ENCODE results near the gene VWCE. TPM values are rescaled to one million over a fixed set of nuclear protein-coding genes. Genes with fewer than 3 reads are reported as not detected.
"Not testable (repeated sequence)": the region's sequence is repeated elsewhere in the genome, so short reads cannot be mapped to it uniquely, and the experiment has no call there.

VWCE gene
- total RNA-seq, 3 donors from 2014 or later: 10.2 to 21.0 (median 15.5) TPM

DNA sequence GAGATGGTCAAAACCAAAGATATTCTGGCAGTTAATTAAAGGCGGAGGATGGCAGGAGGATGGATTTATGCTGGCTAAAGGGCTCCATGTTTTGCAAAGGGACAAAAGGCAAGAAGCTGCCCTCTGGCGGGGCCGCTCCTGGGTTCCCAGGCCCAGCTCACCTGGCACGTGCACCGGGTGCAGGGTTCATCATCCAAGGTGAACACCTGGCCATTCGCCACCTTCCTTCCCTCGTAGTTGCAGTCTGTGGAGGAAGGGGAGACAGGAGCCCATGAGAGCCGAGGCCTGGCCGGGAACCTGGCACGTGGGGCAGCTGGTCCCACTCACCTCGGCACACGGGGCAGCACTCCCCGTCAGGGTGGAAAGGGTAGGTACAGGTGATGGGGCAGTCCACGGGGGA lies 30.3 kb downstream of the VWCE start:
- Mint-ChIP-seq H3K36me3 (ENCODE audit: insufficient read depth) (no peaks in the 10 kb centered on the region), H3K4me3 (no peak overlapping the region), H3K27me3 (ENCODE audit: low read depth) (peaks cover 1% of the 10 kb centered on the region), H3K4me1 (ENCODE audit: low read depth) (no peaks in the 10 kb centered on the region), H3K9me3 (no peaks in the 10 kb centered on the region)
- no peak for ATAC-seq
- DNase-seq: no peak

DNA sequence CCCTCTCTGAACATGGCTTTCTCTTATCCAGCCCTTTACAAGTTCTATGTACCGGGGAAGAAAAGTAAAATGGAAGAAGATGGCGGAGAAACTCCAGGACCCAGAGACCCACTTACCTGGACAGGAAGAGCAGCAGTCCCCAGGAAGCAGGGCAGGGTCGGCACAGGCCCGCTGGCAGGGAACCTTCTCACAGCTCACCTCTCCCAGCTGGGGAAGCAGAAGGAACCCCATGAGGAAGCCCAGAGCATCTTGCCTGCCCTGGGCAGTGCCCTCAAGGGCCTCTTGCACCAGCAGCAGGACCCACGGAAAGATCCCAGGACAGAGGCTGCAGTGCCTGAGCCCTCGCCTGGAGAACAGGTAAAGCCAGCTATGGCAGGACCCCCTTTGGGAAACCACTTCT lies 30.7 kb downstream of the VWCE start:
- Mint-ChIP-seq H3K36me3 (ENCODE audit: insufficient read depth) (no peaks in the 10 kb centered on the region), H3K27me3 (ENCODE audit: low read depth) (peaks cover 1% of the 10 kb centered on the region), H3K4me1 (ENCODE audit: low read depth) (no peaks in the 10 kb centered on the region), H3K9me3 (no peaks in the 10 kb centered on the region), H3K4me3 (no peak overlapping the region)
- no peak for DNase-seq
- no peak for ATAC-seq

GRCh38 chr11:61259363-61259762 lies 35.8 kb downstream of the VWCE start:
- Mint-ChIP-seq H3K4me3 (no peak overlapping the region), H3K4me1 (ENCODE audit: low read depth) (no peaks in the 10 kb centered on the region), H3K9me3 (no peaks in the 10 kb centered on the region), H3K36me3 (ENCODE audit: insufficient read depth) (no peaks in the 10 kb centered on the region), H3K27me3 (ENCODE audit: low read depth) (no peaks in the 10 kb centered on the region)
- ATAC-seq: no peak
- no peak for DNase-seq

GRCh38 chr11:61258546-61258945 lies 36.6 kb downstream of the VWCE start:
- ATAC-seq (no peak), DNase-seq (no peak)
- H3K9me3 Mint-ChIP-seq: no peaks in the 10 kb centered on the region
- no peaks in the 10 kb centered on the region for H3K4me1 Mint-ChIP-seq (ENCODE audit: low read depth)
- H3K27me3 Mint-ChIP-seq (ENCODE audit: low read depth): no peaks in the 10 kb centered on the region
- H3K4me3 Mint-ChIP-seq: no peak overlapping the region
- no peaks in the 10 kb centered on the region for H3K36me3 Mint-ChIP-seq (ENCODE audit: insufficient read depth)

DNA sequence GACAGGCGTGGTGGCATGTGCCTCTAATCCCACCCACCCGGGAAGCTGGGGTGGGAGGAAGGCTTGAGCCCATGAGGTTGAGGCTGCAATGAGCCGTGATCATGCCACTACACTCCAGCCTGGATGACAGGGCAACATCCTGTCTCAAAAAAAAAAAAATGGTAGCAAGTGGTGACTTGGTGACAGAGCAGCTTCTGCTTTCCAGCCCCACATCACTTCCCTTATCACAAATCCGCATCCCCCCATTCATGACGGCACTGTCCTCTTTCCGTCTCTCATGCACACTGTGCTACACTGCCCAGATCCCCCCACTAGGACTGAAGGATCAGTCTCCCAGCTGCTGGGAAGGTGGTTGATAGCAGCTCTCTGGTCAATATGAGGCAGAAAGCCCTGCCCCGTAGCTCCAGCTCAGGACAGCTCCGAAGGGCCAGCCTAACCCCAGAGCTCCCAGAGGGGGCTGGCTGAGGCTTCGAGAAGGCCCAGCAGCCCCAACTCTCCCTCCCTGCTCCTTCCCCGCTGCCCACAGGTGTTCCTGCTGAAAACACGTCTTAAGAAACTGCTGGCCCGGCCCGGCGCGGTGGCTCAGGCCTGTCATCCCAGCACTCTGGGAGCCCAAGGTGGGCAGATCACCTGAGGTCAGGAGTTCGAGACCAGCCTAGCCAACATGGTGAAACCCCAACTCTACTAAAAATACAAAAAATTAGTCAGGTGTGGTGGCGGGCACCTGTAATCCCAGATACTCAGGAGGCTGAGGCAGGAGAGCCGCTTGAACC lies 38.2 kb downstream of the VWCE start:
- H3K9me3 Mint-ChIP-seq: no peaks in the 10 kb centered on the region
- no peak overlapping the region for H3K4me3 Mint-ChIP-seq
- no peaks in the 10 kb centered on the region for H3K27me3 Mint-ChIP-seq (ENCODE audit: low read depth)
- ATAC-seq (no peak), DNase-seq (no peak)
- no peaks in the 10 kb centered on the region for H3K4me1 Mint-ChIP-seq (ENCODE audit: low read depth)
- no peaks in the 10 kb centered on the region for H3K36me3 Mint-ChIP-seq (ENCODE audit: insufficient read depth)

- DNase-seq (peak; percentile 49), ATAC-seq (peak; percentile 84 to 88)
- no peak overlapping the region for H3K4me3 Mint-ChIP-seq
- peaks cover 5% of the 10 kb centered on the region for H3K27me3 Mint-ChIP-seq (ENCODE audit: low read depth)
- no peaks in the 10 kb centered on the region for H3K9me3 Mint-ChIP-seq
- H3K4me1 Mint-ChIP-seq (ENCODE audit: low read depth): no peaks in the 10 kb centered on the region
- no peaks in the 10 kb centered on the region for H3K36me3 Mint-ChIP-seq (ENCODE audit: insufficient read depth)
Observed at GRCh38 chr11:61254403-61255025, 40.6 kb downstream of the VWCE start.

DNA sequence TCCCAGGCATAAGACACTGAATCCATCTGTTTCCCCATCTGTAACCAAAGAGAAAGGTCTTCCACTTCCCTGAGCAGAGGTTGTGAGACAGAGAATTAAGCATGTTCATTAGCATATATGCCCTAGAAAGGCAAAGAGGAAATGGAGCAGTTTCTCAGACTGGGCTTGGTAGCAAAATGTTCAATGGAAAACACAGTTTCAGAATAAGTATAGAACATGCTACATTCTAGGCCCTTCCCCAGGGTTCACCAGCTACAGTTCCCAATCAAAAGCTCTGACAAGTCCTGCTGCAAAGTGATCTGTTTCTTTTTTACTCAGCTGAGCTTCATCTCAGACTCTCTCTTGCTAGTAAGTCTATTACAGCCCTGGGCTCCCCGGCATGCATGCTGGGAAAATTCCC lies 42.8 kb downstream of the VWCE start:
- H3K36me3 Mint-ChIP-seq (ENCODE audit: insufficient read depth); H3K27me3 Mint-ChIP-seq (ENCODE audit: low read depth); DNase-seq; H3K9me3 Mint-ChIP-seq; H3K4me3 Mint-ChIP-seq; ATAC-seq; H3K4me1 Mint-ChIP-seq (ENCODE audit: low read depth): not testable (repeated sequence)

GRCh38 chr11:61250796-61251765 lies 44.0 kb downstream of the VWCE start:
- H3K4me1 Mint-ChIP-seq (ENCODE audit: low read depth); H3K27me3 Mint-ChIP-seq (ENCODE audit: low read depth); H3K4me3 Mint-ChIP-seq; H3K9me3 Mint-ChIP-seq; DNase-seq; ATAC-seq; H3K36me3 Mint-ChIP-seq (ENCODE audit: insufficient read depth): not testable (repeated sequence)

DNA sequence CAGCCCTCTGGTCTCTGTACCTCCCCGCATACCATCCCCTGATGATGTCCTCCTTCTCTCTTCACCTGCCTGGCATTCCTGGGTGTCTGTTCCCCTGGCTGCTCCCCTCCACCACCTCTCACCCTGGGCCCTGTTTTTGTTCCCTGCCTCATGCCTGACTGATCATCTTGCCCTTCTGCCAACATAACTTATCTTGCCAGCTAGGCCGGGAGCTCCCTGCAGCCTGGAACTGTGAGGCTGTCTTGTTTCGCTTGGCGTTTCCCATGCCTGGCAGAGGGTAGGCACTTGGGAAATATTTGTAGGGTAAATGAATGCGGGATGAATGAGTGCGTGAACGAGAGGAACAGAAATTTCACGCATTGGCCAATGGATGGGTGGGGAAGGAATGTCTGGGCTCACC lies 45.9 kb downstream of the VWCE start:
- not testable (repeated sequence) for H3K4me3 Mint-ChIP-seq; ATAC-seq; H3K4me1 Mint-ChIP-seq (ENCODE audit: low read depth); H3K36me3 Mint-ChIP-seq (ENCODE audit: insufficient read depth); H3K27me3 Mint-ChIP-seq (ENCODE audit: low read depth); DNase-seq; H3K9me3 Mint-ChIP-seq

DNA sequence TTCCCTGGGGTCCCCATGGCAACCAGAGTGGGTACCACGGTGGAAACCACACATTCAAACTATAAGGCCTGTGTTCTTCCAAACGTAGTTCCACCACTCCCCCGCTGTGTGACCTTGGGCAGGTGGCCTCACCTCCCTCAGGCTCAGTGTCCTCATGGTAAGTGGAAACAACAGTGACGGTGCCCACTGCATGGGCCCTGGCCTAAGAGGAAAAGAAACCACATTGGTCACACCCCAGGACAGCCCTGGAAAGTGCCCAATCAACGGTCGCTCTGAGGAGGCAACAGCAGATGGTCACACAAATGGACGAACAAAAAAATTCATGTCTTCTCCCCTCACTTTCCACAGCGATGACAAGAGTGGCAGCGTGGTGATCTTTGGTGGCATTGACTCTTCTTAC lies 47.0 kb downstream of the VWCE start:
- DNase-seq; H3K36me3 Mint-ChIP-seq (ENCODE audit: insufficient read depth): not testable (repeated sequence)

DNA sequence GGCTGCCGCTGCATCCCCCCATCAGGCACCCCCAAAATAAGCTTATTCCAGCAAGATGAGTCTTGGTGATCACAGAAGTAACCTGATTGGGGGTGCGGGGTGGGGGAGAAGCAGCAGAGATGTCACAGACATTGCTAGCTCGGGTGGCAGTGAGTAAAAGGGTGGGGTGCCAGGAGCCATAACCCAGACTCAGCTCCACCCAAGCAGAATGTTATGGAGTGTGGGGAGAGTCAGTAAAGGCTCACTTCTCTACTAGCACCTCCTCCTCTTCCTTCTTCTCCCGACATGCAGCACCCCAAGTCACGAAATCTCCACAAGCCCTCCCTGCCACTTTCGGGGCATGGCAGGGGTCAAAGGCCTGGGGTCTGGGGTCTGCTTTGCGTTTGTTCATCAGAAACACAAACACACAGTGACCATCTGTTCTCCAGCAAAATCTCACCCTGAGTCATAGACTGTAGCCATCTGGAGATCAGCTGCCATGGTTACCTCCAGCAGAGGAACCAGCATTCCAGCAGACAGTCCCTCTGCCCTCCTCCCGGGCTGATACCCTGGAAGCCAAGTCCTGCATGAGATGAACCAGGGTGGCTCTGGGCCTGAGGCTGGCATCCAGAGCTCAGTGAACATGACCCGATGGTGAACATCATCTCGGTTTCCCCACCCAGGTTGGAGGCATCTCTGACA lies 49.7 kb downstream of the VWCE start:
- H3K4me3 Mint-ChIP-seq; H3K36me3 Mint-ChIP-seq (ENCODE audit: insufficient read depth); DNase-seq; H3K4me1 Mint-ChIP-seq (ENCODE audit: low read depth); H3K9me3 Mint-ChIP-seq; H3K27me3 Mint-ChIP-seq (ENCODE audit: low read depth); ATAC-seq: not testable (repeated sequence)

More for the DNA sequence above, 47.0 kb downstream of the VWCE start:
- not testable (repeated sequence) for H3K4me1 Mint-ChIP-seq (ENCODE audit: low read depth); ATAC-seq; H3K9me3 Mint-ChIP-seq; H3K4me3 Mint-ChIP-seq; H3K27me3 Mint-ChIP-seq (ENCODE audit: low read depth)

DNA sequence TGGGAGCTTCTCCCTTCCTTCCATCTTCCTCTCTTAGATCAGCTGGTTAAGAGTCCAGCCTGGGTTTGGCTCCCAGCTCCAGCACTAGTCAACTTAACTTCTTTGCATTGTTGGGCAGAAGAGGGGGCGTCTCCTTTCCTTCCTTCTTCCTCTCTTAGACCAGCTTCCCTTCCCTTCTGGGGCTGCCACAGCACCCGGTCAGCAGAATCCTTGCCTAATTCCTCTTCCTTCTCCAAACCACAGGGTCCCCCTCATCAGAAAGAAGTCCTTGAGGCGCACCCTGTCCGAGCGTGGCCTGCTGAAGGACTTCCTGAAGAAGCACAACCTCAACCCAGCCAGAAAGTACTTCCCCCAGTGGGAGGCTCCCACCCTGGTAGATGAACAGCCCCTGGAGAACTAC lies 53.6 kb downstream of the VWCE start:
- H3K4me3 Mint-ChIP-seq; H3K27me3 Mint-ChIP-seq (ENCODE audit: low read depth); H3K4me1 Mint-ChIP-seq (ENCODE audit: low read depth); ATAC-seq; DNase-seq; H3K36me3 Mint-ChIP-seq (ENCODE audit: insufficient read depth); H3K9me3 Mint-ChIP-seq: not testable (repeated sequence)

DNA sequence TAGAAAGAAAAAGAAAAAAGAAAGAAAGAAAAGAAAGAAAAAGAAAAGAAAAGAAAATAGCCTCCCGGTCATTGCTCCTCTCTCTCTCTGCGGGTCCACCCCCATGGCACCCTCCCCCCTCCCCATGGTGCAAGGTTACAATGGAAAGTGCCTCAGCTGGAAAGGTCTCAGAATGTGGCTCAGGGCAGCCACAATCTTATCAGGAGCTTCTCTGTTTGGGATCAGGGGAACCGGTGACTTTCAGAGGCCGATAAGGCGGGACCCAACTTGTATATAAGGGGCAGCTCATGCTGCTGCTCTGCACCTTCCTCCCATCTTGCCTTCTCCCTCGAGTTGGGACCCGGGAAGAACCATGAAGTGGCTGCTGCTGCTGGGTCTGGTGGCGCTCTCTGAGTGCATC lies 54.2 kb downstream of the VWCE start, which contains the start of gene PGA5:
Gene PGA5, plus strand, starts transcription at position 301 of the 400 bp plus-strand sequence. Its CDS starts 52 bp downstream, at position 353.
- H3K4me1 Mint-ChIP-seq (ENCODE audit: low read depth); H3K27me3 Mint-ChIP-seq (ENCODE audit: low read depth); H3K9me3 Mint-ChIP-seq; H3K36me3 Mint-ChIP-seq (ENCODE audit: insufficient read depth); H3K4me3 Mint-ChIP-seq; DNase-seq; ATAC-seq: not testable (repeated sequence)

- DNase-seq; H3K4me3 Mint-ChIP-seq; ATAC-seq; H3K27me3 Mint-ChIP-seq (ENCODE audit: low read depth); H3K9me3 Mint-ChIP-seq; H3K4me1 Mint-ChIP-seq (ENCODE audit: low read depth); H3K36me3 Mint-ChIP-seq (ENCODE audit: insufficient read depth): not testable (repeated sequence)
Observed at GRCh38 chr11:61240288-61240687, 54.8 kb downstream of the VWCE start.

All from activated T-cell treated with anti-CD3 and anti-CD28 coated beads, Interleukin-2, amount 50 U/mL, for 4 hours (primary cell).